GM23338 (cell line): ENCODE results near the gene MAPK4. TPM values are rescaled to one million over a fixed set of nuclear protein-coding genes. Genes with fewer than 3 reads are reported as not detected.

Source experiments
- ATAC-seq: fragments of 200-7000 bp; cut with Tn5 transposase; 3 replicates; pipeline ENCODE4 v1.9.1; 2020
- DNase-seq: peaks from one replicate; pipeline ENCODE4 v3.0.0-alpha.2; 2015; ENCODE audit warnings: low spot score
- H2AFZ ChIP-seq: fragments of 200-600 bp; sonication (generic); 2 replicates; pipeline ENCODE4 v1.8.0; 2016; ENCODE audit warnings: antibody characterized with exemption, mild to moderate bottlenecking, moderate library complexity
- H3F3A ChIP-seq: fragments of 200-600 bp; sonication (generic); replicated peaks from 2 replicates; pipeline ENCODE4 v1.8.0; 2017; ENCODE audit warnings: antibody characterized with exemption, mixed run types, low read depth
- H3K27ac ChIP-seq: fragments of 200-600 bp; sonication (generic); 2 replicates; pipeline ENCODE4 v1.6.1; 2016; ENCODE audit warnings: low read depth
- H3K27me3 ChIP-seq: fragments of 200-600 bp; sonication (generic); 2 replicates; pipeline ENCODE4 v1.8.0; 2016; ENCODE audit warnings: mild to moderate bottlenecking, mixed run types, moderate library complexity; ENCODE audit not compliant: insufficient read depth
- H3K36me3 ChIP-seq: fragments of 200-600 bp; sonication (generic); 2 replicates; pipeline ENCODE4 v1.8.0; 2016; ENCODE audit warnings: mild to moderate bottlenecking; ENCODE audit not compliant: insufficient read depth
- H3K4me1 ChIP-seq: fragments of 200-600 bp; sonication (generic); 2 replicates; pipeline ENCODE4 v1.8.0; 2016; ENCODE audit warnings: mild to moderate bottlenecking, moderate library complexity; ENCODE audit not compliant: insufficient read depth
- H3K4me2 ChIP-seq: fragments of 200-600 bp; sonication (generic); 2 replicates; pipeline ENCODE4 v1.7.1; 2017; ENCODE audit warnings: mixed run types
- H3K4me3 ChIP-seq: fragments of 200-600 bp; sonication (generic); 2 replicates; pipeline ENCODE4 v1.6.1; 2016; ENCODE audit warnings: mixed run types
- H3K79me2 ChIP-seq: fragments of 200-600 bp; sonication (generic); replicated peaks from 2 replicates; pipeline ENCODE4 v1.8.0; 2017; ENCODE audit warnings: mild to moderate bottlenecking; ENCODE audit not compliant: insufficient read depth
- H3K9me2 ChIP-seq: fragments of 200-600 bp; sonication (generic); 2 replicates; pipeline ENCODE4 v1.8.0; 2017; ENCODE audit not compliant: insufficient read depth
- H4K20me1 ChIP-seq: fragments of 200-600 bp; sonication (generic); replicated peaks from 2 replicates; pipeline ENCODE4 v1.8.0; 2017; ENCODE audit warnings: mild to moderate bottlenecking; ENCODE audit not compliant: insufficient read depth
- H3K27ac Mint-ChIP-seq: 2 replicates; pipeline ENCODE4 v1.8.0; 2020; ENCODE audit warnings: inconsistent platforms, mild to moderate bottlenecking, moderate library complexity, mixed read lengths
- H3K27me3 Mint-ChIP-seq: 3 replicates; pipeline ENCODE4 v1.8.0; 2022; ENCODE audit warnings: low read depth, mild to moderate bottlenecking, moderate library complexity, mixed read lengths, inconsistent platforms; ENCODE audit not compliant: insufficient read depth, poor library complexity
- H3K36me3 Mint-ChIP-seq: 3 replicates; pipeline ENCODE4 v1.8.0; 2021; ENCODE audit warnings: low read depth, mild to moderate bottlenecking, inconsistent platforms, moderate library complexity, mixed read lengths
- H3K4me1 Mint-ChIP-seq: 3 replicates; pipeline ENCODE4 v1.8.0; 2020; ENCODE audit warnings: mild to moderate bottlenecking, inconsistent platforms, mixed read lengths
- H3K4me3 Mint-ChIP-seq: 3 replicates; pipeline ENCODE4 v1.8.0; 2021; ENCODE audit warnings: moderate library complexity, mild to moderate bottlenecking, inconsistent platforms, mixed read lengths
- H3K9me3 Mint-ChIP-seq: 3 replicates; pipeline ENCODE4 v1.8.0; 2020; ENCODE audit warnings: moderate library complexity, mild to moderate bottlenecking, inconsistent platforms, mixed read lengths
- CREB1 ChIP-seq: fragments of 250-450 bp; sonication (Bioruptor Pico); IDR thresholded peaks from 2 replicates; pipeline ENCODE4 v1.5.0; 2020; ENCODE audit warnings: low read depth, mild to moderate bottlenecking, moderate library complexity
- EZH2 ChIP-seq: fragments of 200-600 bp; sonication (generic); IDR thresholded peaks from one replicate; pipeline ENCODE4 v1.8.0; 2017; ENCODE audit warnings: antibody characterized with exemption, mild to moderate bottlenecking, low read depth; ENCODE audit not compliant: unreplicated experiment
- EZH2phosphoT487 ChIP-seq: fragments of 200-600 bp; sonication (generic); IDR thresholded peaks from one replicate; pipeline ENCODE4 v1.8.1; 2018; ENCODE audit warnings: antibody characterized with exemption; ENCODE audit not compliant: unreplicated experiment
- JUNB ChIP-seq: IDR thresholded peaks from one replicate; pipeline ENCODE4 v1.6.1; 2016; ENCODE audit warnings: antibody characterized with exemption; ENCODE audit not compliant: unreplicated experiment
- NANOG ChIP-seq: IDR thresholded peaks from 2 replicates; pipeline ENCODE4 v1.6.1; 2016; ENCODE audit warnings: antibody characterized with exemption, borderline replicate concordance
- POLR2AphosphoS5 ChIP-seq: IDR thresholded peaks from 2 replicates; pipeline ENCODE4 v1.6.1; 2016; ENCODE audit warnings: antibody characterized with exemption, low read depth
- STAT1 ChIP-seq: IDR thresholded peaks from one replicate; pipeline ENCODE4 v1.6.1; 2016; ENCODE audit warnings: antibody characterized with exemption; ENCODE audit not compliant: unreplicated experiment
- ZNF114 ChIP-seq: fragments of 250-450 bp; sonication (Bioruptor Pico); IDR thresholded peaks from 2 replicates; pipeline ENCODE4 v1.5.0; 2020; ENCODE audit warnings: mild to moderate bottlenecking, moderate library complexity
- ZNF331 ChIP-seq: fragments of 250-450 bp; sonication (Bioruptor Pico); IDR thresholded peaks from 2 replicates; pipeline ENCODE4 v1.5.0; 2020; ENCODE audit warnings: low read depth, mild to moderate bottlenecking, moderate library complexity
- polyA plus RNA-seq: library from polyadenylated mRNA; unstranded; fragments of >200 nt; fragmentation: Nextera tagmentation; extraction: Ambion mirVana; gene quantifications from 2 replicates; pipeline ENCODE4 v1.2.1, GENCODE V29; 2016
- total RNA-seq: library from RNA; depleted of rRNA; stranded (reverse); fragments of >200 nt; shearing (Covaris generic); gene quantifications from 2 replicates; pipeline ENCODE4 v1.2.3, GENCODE V29; 2014
- TF ChIP-seq, protein P1 (sequence below): fragments of 250-450 bp; sonication (Bioruptor Pico); IDR thresholded peaks from 2 replicates; pipeline ENCODE4 v1.5.0; 2020; ENCODE audit warnings: mild to moderate bottlenecking, moderate library complexity
- TF ChIP-seq, protein P2 (sequence below): IDR thresholded peaks from 2 replicates; pipeline ENCODE4 v1.6.1; 2016; ENCODE audit warnings: antibody characterized with exemption
- TF ChIP-seq, protein P3 (sequence below): IDR thresholded peaks from one replicate; pipeline ENCODE4 v1.6.1; 2018; ENCODE audit warnings: antibody characterized with exemption; ENCODE audit not compliant: unreplicated experiment
- TF ChIP-seq, protein P4 (sequence below), 2 experiments: fragments of 200-600 bp in 1 of 2; sonication (generic) in 1 of 2; conservative IDR thresholded peaks; 2 replicates each; pipeline versions ENCODE4 v1.5.1 to v1.6.1; 2016 to 2017; ENCODE audit warnings: antibody characterized with exemption in 2 of 2, low read depth in 2 of 2, mild to moderate bottlenecking in 2 of 2, moderate library complexity in 1 of 2

MAPK4 gene
- total and polyA plus RNA-seq, 2 experiments from 2014 or later = 1.3 to 4.4 TPM

DNA sequence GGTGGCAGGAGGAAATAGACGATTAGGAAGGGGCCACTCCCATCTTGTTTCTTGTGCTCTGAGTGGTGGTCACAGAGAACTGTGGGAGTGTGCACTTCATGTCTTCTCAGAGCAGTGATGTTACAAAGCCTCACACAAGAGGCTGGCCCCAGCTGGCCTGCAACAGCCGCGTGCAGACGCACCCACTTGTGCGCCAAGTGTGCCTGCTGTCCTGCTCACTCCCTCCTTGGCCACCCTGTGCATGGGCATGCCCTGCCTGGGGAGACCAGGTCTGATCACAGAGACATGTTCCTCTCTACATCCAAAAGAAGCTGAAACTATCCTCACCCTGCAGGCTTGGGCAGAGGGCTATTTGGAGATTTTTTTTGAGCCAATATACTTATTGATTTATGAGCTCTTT lies 151.5 kb downstream of the MAPK4 start:
- H3K9me2 ChIP-seq = no peaks in the 10 kb centered on the region
- ATAC-seq (no peak), DNase-seq (no peak)
- Mint-ChIP-seq H3K4me3 (no peak overlapping the region), H3K9me3 (peaks cover 7% of the 10 kb centered on the region), H3K36me3 (peaks cover 5% of the 10 kb centered on the region; the same call in 2 of the 3 replicates), H3K4me1 (peaks cover 27% of the 10 kb centered on the region), H3K27me3 (peaks cover 8% of the 10 kb centered on the region), H3K27ac (no peak overlapping the region)
- no peaks in the 10 kb centered on the region for H3K27me3 ChIP-seq
- H2AFZ ChIP-seq = no peak overlapping the region; the same call in 1 of the 2 replicates
- H3K36me3 ChIP-seq = no peaks in the 10 kb centered on the region
- H3K27ac ChIP-seq = no peak overlapping the region
- H3K4me2 ChIP-seq = no peak overlapping the region
- no peak overlapping the region for H3K4me3 ChIP-seq
- H4K20me1 ChIP-seq = no peaks in the 10 kb centered on the region
- H3F3A ChIP-seq = no peaks in the 10 kb centered on the region
- TF ChIP-seq, protein P1, sequence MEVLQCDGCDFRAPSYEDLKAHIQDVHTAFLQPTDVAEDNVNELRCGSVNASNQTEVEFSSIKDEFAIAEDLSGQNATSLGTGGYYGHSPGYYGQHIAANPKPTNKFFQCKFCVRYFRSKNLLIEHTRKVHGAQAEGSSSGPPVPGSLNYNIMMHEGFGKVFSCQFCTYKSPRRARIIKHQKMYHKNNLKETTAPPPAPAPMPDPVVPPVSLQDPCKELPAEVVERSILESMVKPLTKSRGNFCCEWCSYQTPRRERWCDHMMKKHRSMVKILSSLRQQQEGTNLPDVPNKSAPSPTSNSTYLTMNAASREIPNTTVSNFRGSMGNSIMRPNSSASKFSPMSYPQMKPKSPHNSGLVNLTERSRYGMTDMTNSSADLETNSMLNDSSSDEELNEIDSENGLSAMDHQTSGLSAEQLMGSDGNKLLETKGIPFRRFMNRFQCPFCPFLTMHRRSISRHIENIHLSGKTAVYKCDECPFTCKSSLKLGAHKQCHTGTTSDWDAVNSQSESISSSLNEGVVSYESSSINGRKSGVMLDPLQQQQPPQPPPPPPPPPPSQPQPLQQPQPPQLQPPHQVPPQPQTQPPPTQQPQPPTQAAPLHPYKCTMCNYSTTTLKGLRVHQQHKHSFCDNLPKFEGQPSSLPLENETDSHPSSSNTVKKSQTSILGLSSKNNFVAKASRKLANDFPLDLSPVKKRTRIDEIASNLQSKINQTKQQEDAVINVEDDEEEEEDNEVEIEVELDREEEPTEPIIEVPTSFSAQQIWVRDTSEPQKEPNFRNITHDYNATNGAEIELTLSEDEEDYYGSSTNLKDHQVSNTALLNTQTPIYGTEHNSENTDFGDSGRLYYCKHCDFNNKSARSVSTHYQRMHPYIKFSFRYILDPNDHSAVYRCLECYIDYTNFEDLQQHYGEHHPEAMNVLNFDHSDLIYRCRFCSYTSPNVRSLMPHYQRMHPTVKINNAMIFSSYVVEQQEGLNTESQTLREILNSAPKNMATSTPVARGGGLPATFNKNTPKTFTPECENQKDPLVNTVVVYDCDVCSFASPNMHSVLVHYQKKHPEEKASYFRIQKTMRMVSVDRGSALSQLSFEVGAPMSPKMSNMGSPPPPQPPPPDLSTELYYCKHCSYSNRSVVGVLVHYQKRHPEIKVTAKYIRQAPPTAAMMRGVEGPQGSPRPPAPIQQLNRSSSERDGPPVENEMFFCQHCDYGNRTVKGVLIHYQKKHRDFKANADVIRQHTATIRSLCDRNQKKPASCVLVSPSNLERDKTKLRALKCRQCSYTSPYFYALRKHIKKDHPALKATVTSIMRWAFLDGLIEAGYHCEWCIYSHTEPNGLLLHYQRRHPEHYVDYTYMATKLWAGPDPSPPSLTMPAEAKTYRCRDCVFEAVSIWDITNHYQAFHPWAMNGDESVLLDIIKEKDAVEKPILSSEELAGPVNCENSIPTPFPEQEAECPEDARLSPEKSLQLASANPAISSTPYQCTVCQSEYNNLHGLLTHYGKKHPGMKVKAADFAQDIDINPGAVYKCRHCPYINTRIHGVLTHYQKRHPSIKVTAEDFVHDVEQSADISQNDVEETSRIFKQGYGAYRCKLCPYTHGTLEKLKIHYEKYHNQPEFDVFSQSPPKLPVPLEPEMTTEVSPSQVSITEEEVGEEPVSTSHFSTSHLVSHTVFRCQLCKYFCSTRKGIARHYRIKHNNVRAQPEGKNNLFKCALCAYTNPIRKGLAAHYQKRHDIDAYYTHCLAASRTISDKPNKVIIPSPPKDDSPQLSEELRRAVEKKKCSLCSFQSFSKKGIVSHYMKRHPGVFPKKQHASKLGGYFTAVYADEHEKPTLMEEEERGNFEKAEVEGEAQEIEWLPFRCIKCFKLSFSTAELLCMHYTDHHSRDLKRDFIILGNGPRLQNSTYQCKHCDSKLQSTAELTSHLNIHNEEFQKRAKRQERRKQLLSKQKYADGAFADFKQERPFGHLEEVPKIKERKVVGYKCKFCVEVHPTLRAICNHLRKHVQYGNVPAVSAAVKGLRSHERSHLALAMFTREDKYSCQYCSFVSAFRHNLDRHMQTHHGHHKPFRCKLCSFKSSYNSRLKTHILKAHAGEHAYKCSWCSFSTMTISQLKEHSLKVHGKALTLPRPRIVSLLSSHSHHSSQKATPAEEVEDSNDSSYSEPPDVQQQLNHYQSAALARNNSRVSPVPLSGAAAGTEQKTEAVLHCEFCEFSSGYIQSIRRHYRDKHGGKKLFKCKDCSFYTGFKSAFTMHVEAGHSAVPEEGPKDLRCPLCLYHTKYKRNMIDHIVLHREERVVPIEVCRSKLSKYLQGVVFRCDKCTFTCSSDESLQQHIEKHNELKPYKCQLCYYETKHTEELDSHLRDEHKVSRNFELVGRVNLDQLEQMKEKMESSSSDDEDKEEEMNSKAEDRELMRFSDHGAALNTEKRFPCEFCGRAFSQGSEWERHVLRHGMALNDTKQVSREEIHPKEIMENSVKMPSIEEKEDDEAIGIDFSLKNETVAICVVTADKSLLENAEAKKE (CRISPR knock-in tag) = no peak
- TF ChIP-seq CREB1 (CRISPR knock-in tag) = no peak
- no peak for TF ChIP-seq STAT1
- no peak for TF ChIP-seq POLR2AphosphoS5
- no peak for TF ChIP-seq ZNF331 (CRISPR knock-in tag)
- TF ChIP-seq EZH2phosphoT487 = no peak
- no peak for TF ChIP-seq EZH2
- TF ChIP-seq NANOG = no peak
- no peak for TF ChIP-seq ZNF114 (CRISPR knock-in tag)
- TF ChIP-seq, protein P2, sequence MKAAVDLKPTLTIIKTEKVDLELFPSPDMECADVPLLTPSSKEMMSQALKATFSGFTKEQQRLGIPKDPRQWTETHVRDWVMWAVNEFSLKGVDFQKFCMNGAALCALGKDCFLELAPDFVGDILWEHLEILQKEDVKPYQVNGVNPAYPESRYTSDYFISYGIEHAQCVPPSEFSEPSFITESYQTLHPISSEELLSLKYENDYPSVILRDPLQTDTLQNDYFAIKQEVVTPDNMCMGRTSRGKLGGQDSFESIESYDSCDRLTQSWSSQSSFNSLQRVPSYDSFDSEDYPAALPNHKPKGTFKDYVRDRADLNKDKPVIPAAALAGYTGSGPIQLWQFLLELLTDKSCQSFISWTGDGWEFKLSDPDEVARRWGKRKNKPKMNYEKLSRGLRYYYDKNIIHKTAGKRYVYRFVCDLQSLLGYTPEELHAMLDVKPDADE = no peak
- TF ChIP-seq, protein P3, sequence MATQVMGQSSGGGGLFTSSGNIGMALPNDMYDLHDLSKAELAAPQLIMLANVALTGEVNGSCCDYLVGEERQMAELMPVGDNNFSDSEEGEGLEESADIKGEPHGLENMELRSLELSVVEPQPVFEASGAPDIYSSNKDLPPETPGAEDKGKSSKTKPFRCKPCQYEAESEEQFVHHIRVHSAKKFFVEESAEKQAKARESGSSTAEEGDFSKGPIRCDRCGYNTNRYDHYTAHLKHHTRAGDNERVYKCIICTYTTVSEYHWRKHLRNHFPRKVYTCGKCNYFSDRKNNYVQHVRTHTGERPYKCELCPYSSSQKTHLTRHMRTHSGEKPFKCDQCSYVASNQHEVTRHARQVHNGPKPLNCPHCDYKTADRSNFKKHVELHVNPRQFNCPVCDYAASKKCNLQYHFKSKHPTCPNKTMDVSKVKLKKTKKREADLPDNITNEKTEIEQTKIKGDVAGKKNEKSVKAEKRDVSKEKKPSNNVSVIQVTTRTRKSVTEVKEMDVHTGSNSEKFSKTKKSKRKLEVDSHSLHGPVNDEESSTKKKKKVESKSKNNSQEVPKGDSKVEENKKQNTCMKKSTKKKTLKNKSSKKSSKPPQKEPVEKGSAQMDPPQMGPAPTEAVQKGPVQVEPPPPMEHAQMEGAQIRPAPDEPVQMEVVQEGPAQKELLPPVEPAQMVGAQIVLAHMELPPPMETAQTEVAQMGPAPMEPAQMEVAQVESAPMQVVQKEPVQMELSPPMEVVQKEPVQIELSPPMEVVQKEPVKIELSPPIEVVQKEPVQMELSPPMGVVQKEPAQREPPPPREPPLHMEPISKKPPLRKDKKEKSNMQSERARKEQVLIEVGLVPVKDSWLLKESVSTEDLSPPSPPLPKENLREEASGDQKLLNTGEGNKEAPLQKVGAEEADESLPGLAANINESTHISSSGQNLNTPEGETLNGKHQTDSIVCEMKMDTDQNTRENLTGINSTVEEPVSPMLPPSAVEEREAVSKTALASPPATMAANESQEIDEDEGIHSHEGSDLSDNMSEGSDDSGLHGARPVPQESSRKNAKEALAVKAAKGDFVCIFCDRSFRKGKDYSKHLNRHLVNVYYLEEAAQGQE = no peak
- no peak for TF ChIP-seq JUNB
- TF ChIP-seq, protein P4, sequence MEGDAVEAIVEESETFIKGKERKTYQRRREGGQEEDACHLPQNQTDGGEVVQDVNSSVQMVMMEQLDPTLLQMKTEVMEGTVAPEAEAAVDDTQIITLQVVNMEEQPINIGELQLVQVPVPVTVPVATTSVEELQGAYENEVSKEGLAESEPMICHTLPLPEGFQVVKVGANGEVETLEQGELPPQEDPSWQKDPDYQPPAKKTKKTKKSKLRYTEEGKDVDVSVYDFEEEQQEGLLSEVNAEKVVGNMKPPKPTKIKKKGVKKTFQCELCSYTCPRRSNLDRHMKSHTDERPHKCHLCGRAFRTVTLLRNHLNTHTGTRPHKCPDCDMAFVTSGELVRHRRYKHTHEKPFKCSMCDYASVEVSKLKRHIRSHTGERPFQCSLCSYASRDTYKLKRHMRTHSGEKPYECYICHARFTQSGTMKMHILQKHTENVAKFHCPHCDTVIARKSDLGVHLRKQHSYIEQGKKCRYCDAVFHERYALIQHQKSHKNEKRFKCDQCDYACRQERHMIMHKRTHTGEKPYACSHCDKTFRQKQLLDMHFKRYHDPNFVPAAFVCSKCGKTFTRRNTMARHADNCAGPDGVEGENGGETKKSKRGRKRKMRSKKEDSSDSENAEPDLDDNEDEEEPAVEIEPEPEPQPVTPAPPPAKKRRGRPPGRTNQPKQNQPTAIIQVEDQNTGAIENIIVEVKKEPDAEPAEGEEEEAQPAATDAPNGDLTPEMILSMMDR (conservative IDR thresholded peaks at IDR 0.05; ENCODE audit: low read depth in 2 of 2) = no peak
- H3K79me2 ChIP-seq = no peaks in the 10 kb centered on the region
- peaks cover 15% of the 10 kb centered on the region for H3K4me1 ChIP-seq
